Vagina (tissue), 2 donors: Measurements from ENCODE around the gene PTCHD4. TPM values are rescaled to one million over a fixed set of nuclear protein-coding genes. Genes with fewer than 3 reads are reported as not detected.

ENCODE experiments used
- DNase-seq, 2 donors: peaks; one replicate each; pipeline ENCODE4 v3.0.0-alpha.2; 2017; ENCODE audit errors: extremely low spot score in 2 of 2
- H3K27ac ChIP-seq: fragments of 200-600 bp; sonication (generic); one replicate; pipeline ENCODE4 v1.5.1; 2019
- H3K27me3 ChIP-seq: fragments of 200-600 bp; sonication (generic); one replicate; pipeline ENCODE4 v1.5.1; 2019
- H3K36me3 ChIP-seq, 2 donors: fragments of 200-600 bp; sonication (generic); one replicate each; pipeline ENCODE4 v1.5.1; 2017 to 2019
- H3K4me1 ChIP-seq: fragments of 200-600 bp; sonication (generic); one replicate; pipeline ENCODE4 v1.5.1; 2019
- H3K4me3 ChIP-seq, 2 donors: fragments of 200-600 bp; sonication (generic); 1 replicate in 1 of 2; 2 replicates in 1 of 2; pipeline ENCODE4 v1.5.1; 2016 to 2019
- H3K9me3 ChIP-seq: fragments of 200-600 bp; sonication (generic); one replicate; pipeline ENCODE4 v1.5.1; 2019
- CTCF ChIP-seq, 3 experiments: fragments of 450-650 bp in 2 of 3; fragments of 200-600 bp in 1 of 3; sonication (generic) in 1 of 3; IDR thresholded peaks; one replicate each; pipeline ENCODE4 v1.5.1; 2017 to 2019; ENCODE audit warnings: antibody characterized with exemption in 3 of 3, mild to moderate bottlenecking in 2 of 3, moderate library complexity in 2 of 3
- POLR2A ChIP-seq, 2 donors: fragments of 450-650 bp; IDR thresholded peaks; one replicate each; pipeline ENCODE4 v1.6.1; 2017; ENCODE audit warnings: antibody characterized with exemption in 2 of 2, mild to moderate bottlenecking in 2 of 2, moderate library complexity in 2 of 2
- POLR2AphosphoS5 ChIP-seq, 2 donors: sonication (generic); formaldehyde crosslinking; IDR thresholded peaks; one replicate each; pipeline ENCODE4 v1.9.0; 2017; ENCODE audit warnings: antibody characterized with exemption in 2 of 2, mild to moderate bottlenecking in 2 of 2, low read depth in 1 of 2; ENCODE audit not compliant: insufficient read depth in 1 of 2
- intact Hi-C: fragments of 100-400 bp; cut with DNase I; formaldehyde crosslinking; loops from one replicate; pipeline ENCODE4 v1.15.1; 2023
- total RNA-seq: library from RNA; depleted of rRNA; stranded (reverse); fragments of >200 nt; gene quantifications from one replicate; pipeline ENCODE4 v1.2.3, GENCODE V29; 2016

The PTCHD4 gene
- total RNA-seq, 1 donor from 2014 or later, result not detected

GRCh38 chr6:48141975-48142374, 31.0 kb upstream of the PTCHD4 start:
- no peak overlapping the region for H3K4me3 ChIP-seq
- no peak for DNase-seq
- TF ChIP-seq POLR2AphosphoS5 (IDR thresholded peaks at IDR 0.05; ENCODE audit: insufficient read depth in 1 of 2, low read depth in 1 of 2) (no peak), CTCF (IDR thresholded peaks at IDR 0.05) (no peak), POLR2A (IDR thresholded peaks at IDR 0.05) (no peak)
- intact Hi-C loops, result no loop called here
- H3K27ac ChIP-seq, result no peak overlapping the region
- H3K36me3 ChIP-seq, result no peaks in the 10 kb centered on the region
- H3K4me1 ChIP-seq, result no peaks in the 10 kb centered on the region
- H3K9me3 ChIP-seq, result no peaks in the 10 kb centered on the region
- H3K27me3 ChIP-seq, result no peaks in the 10 kb centered on the region

GRCh38 chr6:48139818-48140614, 29.0 kb upstream of the PTCHD4 start:
- TF ChIP-seq CTCF (IDR thresholded peaks at IDR 0.05) (no peak), POLR2A (IDR thresholded peaks at IDR 0.05) (no peak), POLR2AphosphoS5 (IDR thresholded peaks at IDR 0.05; ENCODE audit: insufficient read depth in 1 of 2, low read depth in 1 of 2) (no peak)
- intact Hi-C loops, result no loop called here
- no peak for DNase-seq
- no peaks in the 10 kb centered on the region for H3K27me3 ChIP-seq
- no peaks in the 10 kb centered on the region for H3K9me3 ChIP-seq
- H3K36me3 ChIP-seq, result no peaks in the 10 kb centered on the region
- H3K4me1 ChIP-seq, result no peaks in the 10 kb centered on the region
- no peak overlapping the region for H3K4me3 ChIP-seq
- no peak overlapping the region for H3K27ac ChIP-seq

GRCh38 chr6:48136856-48137255, 25.9 kb upstream of the PTCHD4 start:
- no peak overlapping the region for H3K4me3 ChIP-seq
- no peak for TF ChIP-seq CTCF (IDR thresholded peaks at IDR 0.05)
- TF ChIP-seq POLR2A (IDR thresholded peaks at IDR 0.05), result no peak
- TF ChIP-seq POLR2AphosphoS5 (IDR thresholded peaks at IDR 0.05; ENCODE audit: insufficient read depth in 1 of 2, low read depth in 1 of 2), result no peak
- intact Hi-C loops, result no loop called here
- H3K4me1 ChIP-seq, result no peaks in the 10 kb centered on the region
- no peaks in the 10 kb centered on the region for H3K36me3 ChIP-seq
- no peaks in the 10 kb centered on the region for H3K27me3 ChIP-seq
- H3K9me3 ChIP-seq, result no peaks in the 10 kb centered on the region
- no peak for DNase-seq
- H3K27ac ChIP-seq, result no peak overlapping the region

- no peaks in the 10 kb centered on the region for H3K9me3 ChIP-seq
Measured at GRCh38 chr6:48135323-48136084, 24.5 kb upstream of the PTCHD4 start.

More at GRCh38 chr6:48135323-48136084, 24.5 kb upstream of the PTCHD4 start:
- Histone ChIP-seq H3K4me1 (no peaks in the 10 kb centered on the region), H3K36me3 (no peaks in the 10 kb centered on the region), H3K27ac (no peak overlapping the region), H3K4me3 (no peak overlapping the region), H3K27me3 (no peaks in the 10 kb centered on the region)
- no peak for DNase-seq
- no peak for TF ChIP-seq CTCF (IDR thresholded peaks at IDR 0.05)
- no peak for TF ChIP-seq POLR2AphosphoS5 (IDR thresholded peaks at IDR 0.05; ENCODE audit: insufficient read depth in 1 of 2, low read depth in 1 of 2)
- no peak for TF ChIP-seq POLR2A (IDR thresholded peaks at IDR 0.05)
- intact Hi-C loops, result no loop called here
